Endothelial cell of hepatic sinusoid (primary cell): ENCODE results near the gene CCS.
"Not testable (repeated sequence)": the region's sequence is repeated elsewhere in the genome, so short reads cannot be mapped to it uniquely, and the experiment has no call there.

Experiments
- in situ Hi-C: cut with HindIII; loops from 2 replicates; pipeline ENCODE4 v1.10.0; 2017; ENCODE audit warnings: low sequenced_read_pairs

The CCS gene

DNA sequence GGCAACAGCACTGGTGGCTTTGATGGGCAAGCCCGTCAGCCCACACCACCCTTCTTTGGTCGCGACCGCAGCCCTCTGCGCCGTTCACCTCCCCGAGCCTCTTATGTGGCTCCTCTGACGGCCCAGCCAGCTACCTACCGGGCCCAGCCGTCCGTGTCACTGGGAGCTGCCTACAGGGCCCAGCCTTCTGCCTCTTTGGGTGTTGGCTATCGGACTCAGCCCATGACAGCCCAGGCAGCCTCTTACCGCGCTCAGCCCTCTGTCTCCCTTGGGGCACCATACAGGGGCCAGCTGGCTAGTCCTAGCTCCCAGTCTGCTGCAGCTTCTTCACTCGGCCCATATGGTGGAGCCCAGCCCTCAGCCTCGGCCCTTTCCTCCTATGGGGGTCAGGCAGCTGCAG, 31.5 kb downstream of the CCS start:
- in situ Hi-C loops: loop anchor here (5.0 kb wide), 2 partner anchors 53 to 82 kb away; partner anchors contain the start of gene RBM4B

DNA sequence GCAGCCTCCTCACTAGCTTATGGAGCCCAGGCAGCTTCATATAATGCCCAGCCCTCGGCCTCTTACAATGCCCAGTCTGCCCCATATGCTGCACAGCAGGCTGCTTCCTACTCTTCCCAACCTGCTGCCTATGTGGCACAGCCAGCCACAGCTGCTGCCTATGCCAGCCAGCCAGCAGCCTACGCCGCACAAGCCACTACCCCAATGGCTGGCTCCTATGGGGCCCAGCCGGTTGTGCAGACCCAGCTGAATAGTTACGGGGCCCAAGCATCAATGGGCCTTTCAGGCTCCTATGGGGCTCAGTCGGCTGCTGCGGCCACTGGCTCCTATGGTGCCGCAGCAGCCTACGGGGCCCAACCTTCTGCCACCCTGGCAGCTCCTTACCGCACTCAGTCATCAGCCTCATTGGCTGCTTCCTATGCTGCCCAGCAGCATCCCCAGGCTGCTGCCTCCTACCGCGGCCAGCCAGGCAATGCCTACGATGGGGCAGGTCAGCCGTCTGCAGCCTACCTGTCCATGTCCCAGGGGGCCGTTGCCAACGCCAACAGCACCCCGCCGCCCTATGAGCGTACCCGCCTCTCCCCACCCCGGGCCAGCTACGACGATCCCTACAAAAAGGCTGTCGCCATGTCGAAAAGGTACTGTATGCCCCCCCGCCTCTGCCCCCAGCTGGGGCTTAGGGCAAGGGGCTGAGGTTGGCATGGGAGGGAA, 32.2 kb downstream of the CCS start:
- in situ Hi-C loops: no loop called here

DNA sequence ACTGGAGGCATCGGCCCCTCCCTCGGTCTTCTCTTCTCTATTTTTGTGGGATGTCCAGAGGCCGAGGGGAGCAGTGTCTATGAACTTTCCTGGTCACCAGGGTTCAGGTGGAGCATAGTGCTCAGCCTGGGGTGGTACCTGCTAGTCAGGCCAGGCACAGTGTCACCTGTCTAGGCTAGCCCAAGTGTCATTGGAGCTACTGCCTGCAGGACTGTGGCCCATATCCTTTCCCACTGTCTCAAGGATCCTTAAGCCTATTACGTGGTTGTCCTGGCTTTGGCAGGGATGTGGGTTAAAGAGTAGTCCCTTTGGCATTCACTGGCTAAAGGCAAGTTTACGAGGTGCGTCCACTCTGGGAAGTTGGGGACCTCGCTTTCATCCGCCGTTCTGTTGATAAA, 32.8 kb downstream of the CCS start:
- in situ Hi-C loops: no loop called here

DNA sequence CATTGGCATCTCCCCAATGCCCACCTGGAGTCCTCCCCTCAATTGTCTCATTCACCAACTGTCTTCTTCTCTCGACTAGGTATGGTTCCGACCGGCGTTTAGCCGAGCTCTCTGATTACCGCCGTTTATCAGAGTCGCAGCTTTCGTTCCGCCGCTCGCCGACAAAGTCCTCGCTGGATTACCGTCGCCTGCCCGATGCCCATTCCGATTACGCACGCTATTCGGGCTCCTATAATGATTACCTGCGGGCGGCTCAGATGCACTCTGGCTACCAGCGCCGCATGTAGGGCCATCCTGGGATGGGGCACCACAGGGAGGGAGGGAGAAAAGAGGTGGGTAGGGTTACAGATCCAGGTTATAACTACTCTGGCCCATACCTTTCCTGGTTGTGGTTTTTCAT, 33.4 kb downstream of the CCS start:
- in situ Hi-C loops: no loop called here

DNA sequence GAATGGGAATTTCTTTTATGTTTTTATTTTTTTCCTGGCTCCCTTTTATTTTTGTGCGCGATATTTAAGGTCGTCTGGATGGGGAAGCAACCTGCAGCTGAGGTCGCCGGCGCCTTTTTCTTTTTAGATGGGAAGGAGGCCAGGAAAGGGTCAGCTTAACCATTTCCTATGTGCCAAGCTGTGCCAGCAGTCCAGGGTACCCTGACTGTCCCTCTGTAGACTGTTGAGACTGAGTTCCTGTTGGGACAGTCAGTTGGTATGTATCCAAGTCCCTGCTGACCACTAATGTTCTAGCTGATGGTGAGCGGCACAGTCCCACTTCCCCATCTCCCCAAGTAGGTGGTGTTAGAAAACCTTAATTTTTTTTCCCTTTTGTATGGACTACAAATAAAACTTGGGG, 33.9 kb downstream of the CCS start:
- in situ Hi-C loops: no loop called here

DNA sequence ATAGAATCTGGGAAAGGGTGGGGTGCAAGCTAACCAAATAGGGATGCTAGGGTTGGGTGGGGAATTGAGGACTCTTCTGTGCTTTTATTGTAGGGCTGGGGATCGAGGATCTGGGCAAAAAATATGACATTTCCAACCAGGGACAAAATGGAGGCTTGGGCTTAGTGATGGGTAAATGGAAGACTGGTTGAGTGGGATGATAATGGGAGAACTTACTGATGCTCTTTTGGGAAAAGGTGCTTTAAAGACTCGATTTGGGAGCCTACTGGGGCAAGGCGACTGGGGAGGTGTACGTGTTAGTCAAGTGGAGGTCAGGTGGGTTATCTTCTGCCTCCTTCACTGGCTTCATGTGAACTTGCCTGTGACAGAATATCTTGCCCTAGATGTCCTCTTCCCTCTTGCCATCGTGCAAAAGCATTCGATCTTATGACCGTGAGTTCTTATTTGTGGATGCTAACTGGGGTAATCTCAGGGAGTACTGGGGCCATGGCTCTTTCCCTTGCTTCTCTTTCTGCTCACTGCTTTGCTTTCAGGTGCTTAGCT, 35.1 kb downstream of the CCS start:
- in situ Hi-C loops: no loop called here

DNA sequence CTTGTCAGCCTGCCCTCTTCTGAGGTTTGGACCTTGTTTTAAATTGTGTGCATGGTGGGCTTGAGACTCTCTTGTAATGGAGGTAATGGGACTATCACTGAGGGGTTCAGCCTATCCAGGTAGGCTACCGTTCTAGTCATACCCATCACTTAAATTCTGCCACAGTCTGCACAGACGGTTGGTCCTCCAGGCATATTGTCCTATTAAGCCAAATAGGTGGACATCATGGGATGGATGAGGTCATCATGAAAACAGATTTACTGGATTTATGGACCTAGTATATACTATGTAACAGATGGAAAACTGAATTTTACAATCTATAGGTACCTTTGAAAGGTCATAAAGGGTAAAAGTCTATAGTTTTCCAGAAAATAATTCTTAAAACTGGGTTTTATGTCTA, 36.4 kb downstream of the CCS start:
- in situ Hi-C loops: no loop called here

DNA sequence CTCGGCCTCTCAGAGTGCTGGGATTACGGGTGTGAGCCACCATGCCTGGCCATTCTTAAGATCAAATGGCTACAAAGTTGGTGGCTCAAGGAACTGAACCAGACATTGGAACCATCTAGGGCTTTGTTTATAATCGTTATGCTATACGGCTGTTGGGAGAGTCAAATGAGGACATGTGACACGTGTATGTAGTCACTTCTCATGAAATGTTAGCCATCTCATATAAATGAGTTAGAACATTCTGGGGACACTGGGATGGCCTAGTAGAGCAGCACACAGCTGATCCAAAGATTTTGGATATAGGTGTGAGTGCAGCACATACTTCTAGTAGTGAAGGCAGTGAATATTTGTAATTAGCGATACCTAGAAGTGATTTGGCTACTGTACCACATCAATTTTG, 38.9 kb downstream of the CCS start:
- in situ Hi-C loops: no loop called here

DNA sequence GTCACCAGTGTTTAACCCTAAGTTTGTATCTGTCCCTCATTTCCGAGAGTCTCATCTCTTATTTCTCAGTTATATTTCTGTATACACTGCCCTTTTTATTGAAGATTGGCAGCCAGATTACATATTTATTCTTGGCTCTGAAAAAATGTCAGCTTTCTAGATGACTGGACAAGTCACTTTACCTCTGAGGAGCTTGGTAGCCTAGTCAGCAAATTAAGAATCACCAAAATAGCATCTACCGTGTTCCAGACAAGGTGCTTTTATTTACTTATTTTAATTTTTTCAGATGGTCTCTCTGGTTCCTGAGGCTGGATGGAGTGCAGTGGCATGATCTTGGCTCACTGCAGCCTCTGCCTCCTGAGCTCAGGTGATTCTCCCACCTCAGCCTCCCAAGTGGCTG, 40.0 kb downstream of the CCS start:
- in situ Hi-C loops: no loop called here

DNA sequence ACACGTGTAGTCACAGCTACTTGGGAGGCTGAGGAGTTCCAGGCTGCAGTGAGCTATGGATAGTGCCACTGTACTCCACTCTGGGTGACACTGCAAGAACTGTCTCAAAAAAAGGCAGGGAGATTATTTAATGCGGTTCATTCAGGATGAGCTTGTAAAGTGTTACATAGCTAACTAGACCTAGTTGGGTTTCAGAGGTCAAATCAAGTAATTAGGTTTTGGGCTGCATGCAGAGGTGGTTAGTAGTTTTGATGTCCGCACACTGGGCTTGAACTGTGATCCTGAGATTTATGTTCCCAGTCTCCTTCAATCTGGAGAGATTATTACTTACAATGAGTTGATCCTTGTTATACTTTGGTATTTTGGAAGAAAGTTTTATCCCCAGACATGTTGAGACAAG, 43.4 kb downstream of the CCS start:
- in situ Hi-C loops: no loop called here

DNA sequence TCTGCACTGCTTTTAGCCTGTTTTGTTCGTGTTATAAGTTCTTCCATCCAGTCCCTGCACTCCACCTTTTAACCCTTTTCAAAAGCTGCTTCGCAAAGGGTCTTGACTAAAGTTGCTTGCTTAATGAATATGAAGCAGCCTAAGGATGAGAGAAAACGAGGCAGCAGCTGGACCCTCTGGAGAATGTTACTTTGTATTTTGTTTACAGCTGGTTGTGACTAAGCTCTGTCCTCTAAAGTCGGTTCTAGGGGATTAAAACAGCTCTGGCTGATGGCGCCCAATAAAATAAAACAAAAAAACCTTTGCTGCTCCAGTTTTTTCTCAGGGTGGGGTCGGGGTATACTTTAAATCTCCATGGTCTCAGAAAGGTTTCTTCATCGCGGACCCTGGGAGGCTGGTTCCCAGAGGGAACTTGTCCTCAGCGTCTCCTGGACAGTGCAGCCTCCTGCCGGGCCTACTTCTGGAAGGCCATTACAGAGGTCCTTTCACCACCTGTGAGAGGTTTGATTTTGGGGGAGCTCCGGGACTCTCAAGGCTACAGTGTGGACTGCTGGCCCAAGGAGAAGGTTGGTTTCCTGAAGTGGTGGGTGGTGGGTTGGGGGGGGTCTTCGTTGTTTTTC, 44.7 kb downstream of the CCS start:
- in situ Hi-C loops: no loop called here

DNA sequence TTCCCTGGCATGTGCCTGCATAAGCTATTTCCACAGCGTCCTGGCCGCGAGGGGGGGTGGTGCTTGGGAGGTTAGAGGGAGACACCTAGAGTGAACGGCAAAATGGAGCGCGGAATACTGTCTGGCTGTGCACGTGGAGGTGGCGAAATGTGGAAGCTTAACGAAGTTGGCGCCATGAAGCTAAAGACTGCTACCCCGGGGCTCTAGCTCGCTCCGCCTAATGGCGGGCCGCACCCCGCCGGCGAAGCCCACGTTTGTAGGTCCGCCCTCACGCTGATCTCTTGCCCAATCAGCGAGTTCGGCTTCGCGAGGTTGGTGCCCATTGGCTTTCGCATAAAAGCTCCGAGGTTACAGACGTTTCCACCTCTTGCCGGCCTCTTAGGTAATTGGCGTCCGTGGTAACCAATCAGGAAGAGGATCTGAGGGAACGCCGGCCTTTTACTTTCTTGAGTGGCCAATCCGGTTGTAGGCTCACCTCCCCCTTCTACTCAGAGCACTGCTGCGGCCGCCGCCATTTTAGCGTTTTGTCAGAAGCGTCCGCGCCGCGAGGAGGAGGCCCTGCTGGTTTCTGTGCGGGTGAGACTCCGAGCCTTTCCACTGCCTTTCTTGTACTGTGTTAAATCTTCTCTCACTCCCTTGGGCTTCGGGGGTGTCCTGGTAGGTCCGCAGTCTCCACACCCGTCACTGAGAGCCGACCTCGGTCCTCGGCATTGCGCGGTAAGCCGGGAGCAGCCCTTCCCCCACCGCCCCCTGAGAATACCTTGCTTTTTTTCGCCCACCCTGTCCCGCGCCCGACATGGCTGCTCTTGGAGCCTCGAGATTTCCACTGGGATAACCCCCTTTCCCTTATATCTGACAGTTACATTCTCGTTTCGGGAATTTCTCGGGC, 45.4 kb downstream of the CCS start, which contains the start of gene RBM4:
RBM4 (plus strand) TSS at position 527 of the 889 bp plus-strand sequence. CDS start 1,009 bp downstream, outside the sequence.
- in situ Hi-C loops: no loop called here

DNA sequence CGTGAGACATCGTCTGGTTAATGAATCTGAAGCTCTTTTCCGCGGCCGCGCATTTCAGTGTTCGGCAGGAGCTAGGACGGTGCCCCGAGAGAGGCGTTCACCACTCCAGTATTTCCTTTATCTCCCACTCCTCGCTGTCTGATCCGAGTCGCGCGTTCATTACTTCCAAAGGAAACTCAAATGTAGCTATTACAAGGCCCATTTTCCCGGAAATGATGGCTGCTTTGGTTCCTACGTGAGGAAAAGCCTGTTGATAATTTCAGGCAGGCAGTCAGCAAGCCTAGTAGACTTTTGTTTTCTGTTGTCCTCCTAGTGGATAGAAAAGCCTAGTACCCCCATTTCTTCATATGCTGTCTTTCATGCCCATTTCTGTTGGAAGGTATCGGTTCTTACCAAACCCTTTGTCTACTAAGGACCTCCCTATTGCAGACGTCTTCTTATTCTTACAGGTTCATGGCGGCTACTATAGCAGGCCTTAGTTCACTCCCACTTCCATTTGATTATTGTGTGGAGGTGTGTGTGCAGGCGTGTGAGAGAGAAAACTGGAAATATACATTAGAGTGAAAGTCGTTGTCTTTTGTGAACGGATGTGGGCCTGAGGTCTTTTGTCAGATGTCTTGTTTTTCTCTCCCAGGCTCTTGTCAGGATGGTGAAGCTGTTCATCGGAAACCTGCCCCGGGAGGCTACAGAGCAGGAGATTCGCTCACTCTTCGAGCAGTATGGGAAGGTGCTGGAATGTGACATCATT, 46.3 kb downstream of the CCS start:
- in situ Hi-C loops: no loop called here

DNA sequence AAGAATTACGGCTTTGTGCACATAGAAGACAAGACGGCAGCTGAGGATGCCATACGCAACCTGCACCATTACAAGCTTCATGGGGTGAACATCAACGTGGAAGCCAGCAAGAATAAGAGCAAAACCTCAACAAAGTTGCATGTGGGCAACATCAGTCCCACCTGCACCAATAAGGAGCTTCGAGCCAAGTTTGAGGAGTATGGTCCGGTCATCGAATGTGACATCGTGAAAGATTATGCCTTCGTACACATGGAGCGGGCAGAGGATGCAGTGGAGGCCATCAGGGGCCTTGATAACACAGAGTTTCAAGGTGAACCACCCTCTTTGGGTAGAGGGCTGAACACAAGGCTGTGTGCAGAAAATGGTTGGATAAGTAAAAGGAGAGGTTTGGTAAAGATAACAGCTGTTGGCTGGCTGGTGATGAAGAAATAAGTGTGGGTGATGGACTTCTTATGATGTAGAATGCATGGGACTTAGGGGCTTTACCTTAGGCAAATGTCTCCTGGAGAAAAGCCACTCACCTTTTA, 46.9 kb downstream of the CCS start:
- in situ Hi-C loops: not testable (repeated sequence)

DNA sequence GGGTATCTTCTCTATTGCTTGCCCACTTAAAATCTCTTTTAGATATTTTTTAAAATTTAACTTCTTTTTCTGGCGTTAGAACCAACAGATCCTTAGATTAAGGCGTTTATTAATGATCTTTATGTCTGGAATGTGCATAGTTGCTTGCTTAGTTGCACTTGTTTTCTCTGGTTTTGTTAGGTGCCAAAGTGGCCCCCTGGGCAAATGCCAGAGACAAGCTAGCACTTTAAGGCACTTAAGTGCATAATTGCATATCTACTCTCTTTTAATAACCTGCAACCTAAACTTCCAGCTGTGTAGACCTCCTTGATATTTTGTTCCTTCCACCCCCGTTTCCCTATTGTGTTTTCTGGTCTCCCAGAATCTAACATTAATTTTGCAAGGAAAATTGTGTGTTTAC, 48.8 kb downstream of the CCS start:
- in situ Hi-C loops: no loop called here

DNA sequence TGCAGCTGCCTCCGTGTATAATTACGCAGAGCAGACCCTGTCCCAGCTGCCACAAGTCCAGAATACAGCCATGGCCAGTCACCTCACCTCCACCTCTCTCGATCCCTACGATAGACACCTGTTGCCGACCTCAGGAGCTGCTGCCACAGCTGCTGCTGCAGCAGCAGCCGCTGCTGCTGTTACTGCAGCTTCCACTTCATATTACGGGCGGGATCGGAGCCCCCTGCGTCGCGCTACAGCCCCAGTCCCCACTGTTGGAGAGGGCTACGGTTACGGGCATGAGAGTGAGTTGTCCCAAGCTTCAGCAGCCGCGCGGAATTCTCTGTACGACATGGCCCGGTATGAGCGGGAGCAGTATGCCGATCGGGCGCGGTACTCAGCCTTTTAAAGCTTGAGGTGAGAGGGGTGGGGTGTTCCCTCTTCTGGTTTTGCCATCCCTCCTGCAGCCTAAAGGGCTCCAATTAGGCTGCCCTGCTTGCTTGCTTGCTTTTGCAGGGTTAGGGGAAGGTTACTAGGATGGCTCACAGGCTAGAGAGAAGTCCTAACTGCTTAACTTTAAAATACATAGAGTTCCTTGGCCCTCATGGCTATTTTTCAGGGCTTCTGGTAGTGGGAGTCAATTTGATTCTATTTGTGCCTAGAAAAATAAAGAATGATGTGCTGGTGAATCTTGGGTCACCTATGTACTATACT, 50.9 kb downstream of the CCS start:
- in situ Hi-C loops: no loop called here

DNA sequence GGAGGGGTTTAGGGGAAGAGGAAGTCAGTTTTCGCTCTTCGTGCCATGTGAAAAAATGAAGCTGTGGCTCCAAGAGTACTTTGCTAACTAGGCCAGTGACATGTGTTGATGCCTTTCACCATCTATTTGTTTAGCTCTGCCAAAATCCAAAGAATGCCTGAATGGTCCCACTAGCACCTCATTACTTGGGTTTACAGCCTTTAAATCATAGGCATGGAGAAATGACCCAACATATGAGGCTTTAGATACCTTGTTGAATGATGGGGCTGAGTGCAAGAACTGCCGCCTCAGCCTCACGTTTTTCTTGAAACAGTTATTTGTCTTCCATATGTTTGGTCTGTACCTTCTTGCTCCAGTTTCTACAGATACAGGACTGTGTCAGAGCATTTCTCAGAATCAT, 53.8 kb downstream of the CCS start:
- in situ Hi-C loops: no loop called here

DNA sequence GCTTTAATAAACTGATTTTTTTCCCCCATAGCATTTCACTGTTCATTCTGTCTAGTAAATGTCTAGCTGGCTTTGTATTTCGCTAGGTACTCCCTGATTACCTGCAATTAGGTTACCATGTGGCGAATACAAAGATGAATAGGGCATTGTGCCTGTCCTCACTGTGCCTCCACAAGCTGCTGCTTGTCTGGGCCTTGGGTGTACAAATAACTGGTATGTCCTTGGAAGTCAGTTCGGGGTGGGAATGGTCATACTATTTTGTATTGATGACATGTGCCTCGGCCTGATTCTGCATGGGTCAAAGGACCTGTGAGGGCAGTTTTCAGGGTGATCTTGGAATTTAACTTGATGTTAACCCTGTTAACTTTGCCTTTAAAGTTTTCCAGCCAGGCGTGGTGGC, 56.9 kb downstream of the CCS start:
- in situ Hi-C loops: no loop called here

DNA sequence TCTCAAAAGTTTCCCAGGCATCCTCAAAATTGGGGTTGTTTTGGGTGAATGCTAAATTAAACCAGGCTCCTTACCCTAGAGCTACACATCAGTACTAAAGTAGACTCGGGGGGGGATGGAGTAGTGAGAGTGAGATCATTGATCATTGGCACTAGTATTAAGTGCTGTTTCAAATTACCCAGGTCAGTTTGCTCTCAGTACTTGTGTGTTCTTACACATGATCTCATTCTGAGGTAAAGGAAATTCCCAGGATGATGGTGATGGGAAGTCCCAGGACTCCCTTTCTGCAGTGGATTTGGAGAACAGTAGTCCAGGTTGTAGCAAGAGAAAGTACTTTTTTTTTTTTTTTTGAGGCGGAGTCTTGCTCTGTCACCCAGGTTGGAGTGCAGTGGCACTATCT, 58.0 kb downstream of the CCS start:
- in situ Hi-C loops: no loop called here

DNA sequence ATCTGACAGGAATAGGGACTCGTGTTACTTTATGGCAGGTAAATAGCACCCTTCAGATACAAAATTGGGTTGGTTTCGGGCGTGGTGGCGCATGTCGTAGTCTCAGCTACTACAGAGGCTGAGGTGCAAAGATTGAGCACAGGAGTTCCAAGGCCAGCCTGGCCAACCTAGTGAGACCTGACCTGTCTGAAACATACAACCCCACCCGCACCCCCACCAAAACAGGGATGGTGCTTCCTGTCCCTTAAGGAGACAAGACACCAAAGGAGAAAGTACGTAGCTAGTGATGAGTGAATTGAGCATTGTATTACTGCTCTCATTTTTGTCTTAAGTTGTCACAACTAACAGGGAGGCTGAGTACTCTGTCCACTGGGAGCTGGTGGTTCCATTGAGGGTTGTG, 59.7 kb downstream of the CCS start:
- in situ Hi-C loops: no loop called here
